Mesendoderm (in vitro differentiated cells): Measurements from ENCODE around the gene SLC2A5.
"Not testable (repeated sequence)": the region's sequence is repeated elsewhere in the genome, so short reads cannot be mapped to it uniquely, and the experiment has no call there.

Experiments
- DNase-seq: peaks from one replicate; pipeline ENCODE4 v3.0.0; 2013
- H2AK5ac ChIP-seq: 2 replicates; pipeline ENCODE4 v1.6.1; 2013; ENCODE audit warnings: low read length, inconsistent platforms
- H2BK120ac ChIP-seq: 2 replicates; pipeline ENCODE4 v1.6.1; 2013; ENCODE audit warnings: low read depth, mild to moderate bottlenecking, low read length, moderate library complexity, mixed read lengths
- H2BK15ac ChIP-seq: replicated peaks from 2 replicates; pipeline ENCODE4 v1.6.1; 2013; ENCODE audit warnings: low read depth, mild to moderate bottlenecking, moderate library complexity
- H2BK5ac ChIP-seq: 2 replicates; pipeline ENCODE4 v1.6.1; 2013; ENCODE audit warnings: low read length, inconsistent platforms
- H3K18ac ChIP-seq: 2 replicates; pipeline ENCODE4 v1.6.1; 2013; ENCODE audit warnings: mild to moderate bottlenecking, low read length, mixed read lengths
- H3K23ac ChIP-seq: one replicate; pipeline ENCODE4 v1.6.1; 2013; ENCODE audit warnings: low read length
- H3K27ac ChIP-seq: 2 replicates; pipeline ENCODE4 v1.5.1; 2013; ENCODE audit warnings: low read depth, mild to moderate bottlenecking, inconsistent platforms, low read length, moderate library complexity
- H3K27me3 ChIP-seq: 2 replicates; pipeline ENCODE4 v1.6.1; 2013; ENCODE audit warnings: low read length, control low read depth, mild to moderate bottlenecking, inconsistent platforms; ENCODE audit not compliant: insufficient read depth, poor library complexity
- H3K36me3 ChIP-seq: 2 replicates; pipeline ENCODE4 v1.6.1; 2013; ENCODE audit warnings: low read length, inconsistent platforms; ENCODE audit not compliant: control insufficient read depth, insufficient read depth
- H3K4ac ChIP-seq: one replicate; pipeline ENCODE4 v1.6.1; 2013; ENCODE audit warnings: low read depth, mild to moderate bottlenecking, low read length, moderate library complexity
- H3K4me1 ChIP-seq: 2 replicates; pipeline ENCODE4 v1.6.1; 2013; ENCODE audit warnings: low read depth, low read length, inconsistent platforms; ENCODE audit not compliant: control insufficient read depth
- H3K4me2 ChIP-seq: 2 replicates; pipeline ENCODE4 v1.6.1; 2013; ENCODE audit warnings: low read length
- H3K4me3 ChIP-seq: 2 replicates; pipeline ENCODE4 v1.5.1; 2013; ENCODE audit warnings: mild to moderate bottlenecking, low read length
- H3K56ac ChIP-seq: one replicate; pipeline ENCODE4 v1.6.1; 2013; ENCODE audit warnings: low read length
- H3K79me1 ChIP-seq: 2 replicates; pipeline ENCODE4 v1.6.1; 2013; ENCODE audit warnings: low read length, inconsistent platforms
- H3K79me2 ChIP-seq: 2 replicates; pipeline ENCODE4 v1.6.1; 2013; ENCODE audit warnings: mild to moderate bottlenecking, low read length; ENCODE audit not compliant: control insufficient read depth, insufficient read depth
- H3K9ac ChIP-seq: 2 replicates; pipeline ENCODE4 v1.6.1; 2013; ENCODE audit warnings: low read length, inconsistent platforms
- H4K5ac ChIP-seq: one replicate; pipeline ENCODE4 v1.6.1; 2013; ENCODE audit warnings: low read length
- H4K8ac ChIP-seq: one replicate; pipeline ENCODE4 v1.6.1; 2013; ENCODE audit warnings: low read depth, mild to moderate bottlenecking, control low read depth, low read length, moderate library complexity
- WGBS: extraction: QIAGEN DNeasy Blood & Tissue Kit; methylation state at CpG from one replicate; pipeline ENCODE4 v1.1.7; 2013; ENCODE audit warnings: low lambda C conversion rate, missing lambda C conversion rate; ENCODE audit not compliant: insufficient coverage; ENCODE audit errors: extremely low coverage; 5-methylcytosine and 5-hydroxymethylcytosine counted together

SLC2A5 gene

GRCh38 chr1:9033363-9033762, 36.1 kb downstream of the SLC2A5 start:
- Histone ChIP-seq H3K27ac (no peak overlapping the region), H2BK5ac (no peak overlapping the region), H3K27me3 (no peaks in the 10 kb centered on the region), H3K79me2 (no peaks in the 10 kb centered on the region), H3K36me3 (no peaks in the 10 kb centered on the region), H3K4me1 (no peaks in the 10 kb centered on the region), H4K5ac (no peak overlapping the region), H3K18ac (no peak overlapping the region), H2BK15ac (no peak overlapping the region), H3K56ac (no peak overlapping the region), H3K4ac (no peak overlapping the region), H3K23ac (no peak overlapping the region), H2BK120ac (no peak overlapping the region), H4K8ac (no peak overlapping the region), H3K9ac (no peak overlapping the region), H3K4me3 (no peak overlapping the region), H3K79me1 (no peaks in the 10 kb centered on the region), H2AK5ac (no peak overlapping the region), H3K4me2 (no peak overlapping the region)
- no CpG with 5 or more reads among the region's 5 CpGs for WGBS
- no peak for DNase-seq

GRCh38 chr1:9031484-9032259, 37.8 kb downstream of the SLC2A5 start:
- H3K56ac ChIP-seq = no peak overlapping the region
- DNase-seq = no peak
- WGBS = no CpG with 5 or more reads among the region's 12 CpGs
- H3K4ac ChIP-seq = no peak overlapping the region
- H4K8ac ChIP-seq = no peak overlapping the region
- H3K27ac ChIP-seq = no peak overlapping the region
- no peaks in the 10 kb centered on the region for H3K27me3 ChIP-seq
- no peak overlapping the region for H2AK5ac ChIP-seq
- H3K79me2 ChIP-seq = no peaks in the 10 kb centered on the region
- no peak overlapping the region for H3K23ac ChIP-seq
- H2BK15ac ChIP-seq = no peak overlapping the region
- no peaks in the 10 kb centered on the region for H3K36me3 ChIP-seq
- no peak overlapping the region for H3K18ac ChIP-seq
- no peaks in the 10 kb centered on the region for H3K79me1 ChIP-seq
- H3K9ac ChIP-seq = no peak overlapping the region
- H3K4me1 ChIP-seq = no peaks in the 10 kb centered on the region
- no peak overlapping the region for H3K4me3 ChIP-seq
- H2BK5ac ChIP-seq = no peak overlapping the region
- H3K4me2 ChIP-seq = no peak overlapping the region
- no peak overlapping the region for H2BK120ac ChIP-seq
- H4K5ac ChIP-seq = no peak overlapping the region

GRCh38 chr1:9031077-9031476, 38.4 kb downstream of the SLC2A5 start:
- not testable (repeated sequence) for H2BK120ac ChIP-seq, H3K4me1 ChIP-seq, H2AK5ac ChIP-seq, H3K27me3 ChIP-seq, H3K27ac ChIP-seq, H2BK5ac ChIP-seq, H4K5ac ChIP-seq, DNase-seq, H3K79me1 ChIP-seq, H3K18ac ChIP-seq, H3K36me3 ChIP-seq, H3K4me3 ChIP-seq, H4K8ac ChIP-seq, H3K9ac ChIP-seq, H3K56ac ChIP-seq, H2BK15ac ChIP-seq, H3K4me2 ChIP-seq, H3K23ac ChIP-seq, H3K4ac ChIP-seq, H3K79me2 ChIP-seq
- WGBS = no CpG with 5 or more reads among the region's 4 CpGs

- Histone ChIP-seq H3K18ac (no peak overlapping the region), H3K36me3 (no peaks in the 10 kb centered on the region), H3K4me3 (no peak overlapping the region), H2BK5ac (no peak overlapping the region), H4K5ac (no peak overlapping the region), H3K79me2 (no peaks in the 10 kb centered on the region), H3K79me1 (no peaks in the 10 kb centered on the region), H3K23ac (no peak overlapping the region), H4K8ac (no peak overlapping the region), H3K56ac (no peak overlapping the region), H2BK15ac (no peak overlapping the region), H3K9ac (no peak overlapping the region), H3K27me3 (no peaks in the 10 kb centered on the region), H3K27ac (no peak overlapping the region), H3K4me2 (no peak overlapping the region), H2AK5ac (no peak overlapping the region), H3K4ac (no peak overlapping the region), H3K4me1 (no peaks in the 10 kb centered on the region), H2BK120ac (no peak overlapping the region)
- WGBS = no CpG with 5 or more reads among the region's 5 CpGs
- DNase-seq = no peak
Observed at GRCh38 chr1:9028921-9029705, 40.3 kb downstream of the SLC2A5 start.

- no peak overlapping the region for H3K23ac ChIP-seq
- no peak for DNase-seq
- no peaks in the 10 kb centered on the region for H3K4me1 ChIP-seq
- no peak overlapping the region for H3K27ac ChIP-seq
- no peak overlapping the region for H2BK5ac ChIP-seq
- no peak overlapping the region for H2BK15ac ChIP-seq
- no peak overlapping the region for H3K18ac ChIP-seq
- H3K79me1 ChIP-seq = no peaks in the 10 kb centered on the region
- no peak overlapping the region for H2AK5ac ChIP-seq
- WGBS = no CpG with 5 or more reads among the region's 4 CpGs
- H4K8ac ChIP-seq = no peak overlapping the region
- H3K4me3 ChIP-seq = no peak overlapping the region
- H3K56ac ChIP-seq = no peak overlapping the region
- no peaks in the 10 kb centered on the region for H3K27me3 ChIP-seq
- H3K4me2 ChIP-seq = no peak overlapping the region
- no peaks in the 10 kb centered on the region for H3K79me2 ChIP-seq
- H3K4ac ChIP-seq = no peak overlapping the region
- no peaks in the 10 kb centered on the region for H3K36me3 ChIP-seq
- H3K9ac ChIP-seq = no peak overlapping the region
- no peak overlapping the region for H2BK120ac ChIP-seq
- no peak overlapping the region for H4K5ac ChIP-seq
Observed at GRCh38 chr1:9027307-9027706, 42.1 kb downstream of the SLC2A5 start.
